PFSK-1 (cell line): Measurements from ENCODE around the gene SMC3.

Experiments used
- FOXP2 ChIP-seq: optimal IDR thresholded peaks from 2 replicates; pipeline ENCODE3; 2011; ENCODE audit warnings: borderline replicate concordance, control low read depth, inconsistent platforms; ENCODE audit not compliant: insufficient read depth; ENCODE audit errors: extremely low read length, extremely low read depth
- POLR2AphosphoS5 ChIP-seq: IDR thresholded peaks from 2 replicates; pipeline ENCODE4 v1.6.1; 2012; ENCODE audit warnings: low read depth, mild to moderate bottlenecking, control low read depth, low read length, moderate library complexity
- REST ChIP-seq, 2 experiments: IDR thresholded peaks; 2 replicates each; pipeline versions ENCODE4 v1.6.1 to v1.8.0; 2011 to 2012; ENCODE audit warnings: low read depth in 2 of 2, low read length in 2 of 2, control low read depth in 1 of 2, inconsistent platforms in 1 of 2, mild to moderate bottlenecking in 1 of 2, moderate library complexity in 1 of 2; ENCODE audit not compliant: insufficient read depth in 1 of 2
- SIN3A ChIP-seq: IDR thresholded peaks from 2 replicates; pipeline ENCODE4 v1.6.1; 2012; ENCODE audit warnings: mild to moderate bottlenecking, low read length, moderate library complexity, borderline replicate concordance; ENCODE audit not compliant: insufficient read depth
- TAF1 ChIP-seq: IDR thresholded peaks from 2 replicates; pipeline ENCODE4 v1.6.1; 2012; ENCODE audit warnings: low read length, control low read depth, borderline replicate concordance; ENCODE audit not compliant: insufficient read depth

Gene SMC3

GRCh38 chr10:110612087-110612486 is 44.6 kb downstream of the SMC3 start:
- TF ChIP-seq SIN3A: no peak
- no peak for TF ChIP-seq POLR2AphosphoS5
- TF ChIP-seq REST (IDR thresholded peaks at IDR 0.05; ENCODE audit: insufficient read depth in 1 of 2, low read depth in 2 of 2, low read length in 2 of 2): no peak
- no peak for TF ChIP-seq FOXP2
- TF ChIP-seq TAF1: no peak

- TF ChIP-seq TAF1 (no peak), FOXP2 (no peak), REST (IDR thresholded peaks at IDR 0.05; ENCODE audit: insufficient read depth in 1 of 2, low read depth in 2 of 2, low read length in 2 of 2) (no peak), POLR2AphosphoS5 (no peak), SIN3A (no peak)
These were observed 45.1 kb downstream of the SMC3 start for GRCh38 chr10:110612629-110613028.

GRCh38 chr10:110613341-110613995 is 46.0 kb downstream of the SMC3 start:
- TF ChIP-seq FOXP2 (no peak), POLR2AphosphoS5 (no peak), REST (IDR thresholded peaks at IDR 0.05; ENCODE audit: insufficient read depth in 1 of 2, low read depth in 2 of 2, low read length in 2 of 2) (no peak), TAF1 (no peak)

GRCh38 chr10:110613996-110614495 is 46.6 kb downstream of the SMC3 start:
- TF ChIP-seq FOXP2 (no peak), POLR2AphosphoS5 (no peak), SIN3A (no peak)

GRCh38 chr10:110615057-110615747 is 47.7 kb downstream of the SMC3 start:
- TF ChIP-seq FOXP2: no peak
- TF ChIP-seq SIN3A: no peak
- TF ChIP-seq POLR2AphosphoS5: no peak
- TF ChIP-seq REST (IDR thresholded peaks at IDR 0.05; ENCODE audit: insufficient read depth in 1 of 2, low read depth in 2 of 2, low read length in 2 of 2): no peak
- TF ChIP-seq TAF1: no peak
